ENCODE data around the gene PPP1R26.

PPP1R26 gene

GRCh38 chr9:135489188-135489906 lies 9.8 kb downstream of the PPP1R26 start:
- no peak for DNase-seq (ENCODE audit: low read depth)

GRCh38 chr9:135490166-135490870 lies 10.7 kb downstream of the PPP1R26 start:
- DNase-seq (ENCODE audit: low read depth): no peak

GRCh38 chr9:135490980-135491464 lies 11.4 kb downstream of the PPP1R26 start:
- no peak for DNase-seq (ENCODE audit: low read depth)

- DNase-seq (ENCODE audit: low read depth): no peak
These were observed 12.2 kb downstream of the PPP1R26 start for GRCh38 chr9:135491764-135492163.

- DNase-seq (ENCODE audit: low read depth): no peak
These were observed 13.5 kb downstream of the PPP1R26 start for GRCh38 chr9:135492886-135493669.

- DNase-seq (ENCODE audit: low read depth): no peak
These were observed 15.4 kb downstream of the PPP1R26 start for GRCh38 chr9:135494791-135495559.

GRCh38 chr9:135498381-135499126 lies 19.0 kb downstream of the PPP1R26 start:
- no peak for DNase-seq (ENCODE audit: low read depth)

- peak; percentile 92 for DNase-seq (ENCODE audit: low read depth)
These were observed 19.9 kb downstream of the PPP1R26 start for GRCh38 chr9:135499326-135500070.

GRCh38 chr9:135500071-135500524 lies 20.5 kb downstream of the PPP1R26 start:
- DNase-seq (ENCODE audit: low read depth): peak; percentile 58

GRCh38 chr9:135500525-135501260 lies 21.1 kb downstream of the PPP1R26 start, which contains the start of gene MRPS2:
Gene MRPS2, plus strand, starts transcription at chr9:135500682. Its CDS starts 29 bp downstream, at chr9:135500711.
- peak; percentile 89 for DNase-seq (ENCODE audit: low read depth)

- no peak for DNase-seq (ENCODE audit: low read depth)
These were observed 21.9 kb downstream of the PPP1R26 start for GRCh38 chr9:135501261-135502167.

- no peak for DNase-seq (ENCODE audit: low read depth)
These were observed 22.7 kb downstream of the PPP1R26 start for GRCh38 chr9:135502168-135502872.

- no peak for DNase-seq (ENCODE audit: low read depth)
These were observed 23.3 kb downstream of the PPP1R26 start for GRCh38 chr9:135502873-135503321.

- no peak for DNase-seq (ENCODE audit: low read depth)
These were observed 24.0 kb downstream of the PPP1R26 start for GRCh38 chr9:135503371-135504261.

GRCh38 chr9:135504262-135505243 lies 25.0 kb downstream of the PPP1R26 start:
- peak; percentile 64 for DNase-seq (ENCODE audit: low read depth)
